Measurements from ENCODE around the gene C9orf85.

DNA sequence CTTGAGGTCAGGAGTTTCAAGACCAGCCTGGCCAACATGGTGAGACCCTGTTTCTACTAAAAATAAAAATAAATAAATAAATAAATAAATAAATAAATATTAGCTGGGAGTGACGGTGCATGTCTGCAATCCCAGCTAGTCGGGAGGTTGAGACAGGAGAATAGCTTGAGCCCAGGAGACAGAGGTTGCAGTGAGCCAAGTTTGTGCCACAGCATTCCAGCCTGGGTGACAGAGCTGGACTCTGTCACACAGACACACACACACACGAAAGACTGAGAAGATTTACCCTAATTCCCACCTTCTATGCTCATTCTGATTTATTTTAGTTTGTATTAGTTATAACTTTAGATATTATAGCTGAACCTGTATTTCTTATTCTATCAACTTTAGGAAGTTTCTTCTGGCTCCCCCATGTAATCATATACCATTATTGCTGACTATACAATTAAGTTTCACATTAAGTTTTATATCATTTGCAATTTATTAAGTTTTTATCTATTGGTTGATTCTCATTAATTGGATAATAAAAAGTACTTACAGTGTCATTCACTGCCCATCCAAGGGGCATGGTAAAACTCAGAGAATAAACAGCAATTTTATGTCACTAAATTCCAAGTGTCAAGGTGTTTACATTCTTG is 21.3 kb upstream of the C9orf85 start:
- TF ChIP-seq, protein P1, sequence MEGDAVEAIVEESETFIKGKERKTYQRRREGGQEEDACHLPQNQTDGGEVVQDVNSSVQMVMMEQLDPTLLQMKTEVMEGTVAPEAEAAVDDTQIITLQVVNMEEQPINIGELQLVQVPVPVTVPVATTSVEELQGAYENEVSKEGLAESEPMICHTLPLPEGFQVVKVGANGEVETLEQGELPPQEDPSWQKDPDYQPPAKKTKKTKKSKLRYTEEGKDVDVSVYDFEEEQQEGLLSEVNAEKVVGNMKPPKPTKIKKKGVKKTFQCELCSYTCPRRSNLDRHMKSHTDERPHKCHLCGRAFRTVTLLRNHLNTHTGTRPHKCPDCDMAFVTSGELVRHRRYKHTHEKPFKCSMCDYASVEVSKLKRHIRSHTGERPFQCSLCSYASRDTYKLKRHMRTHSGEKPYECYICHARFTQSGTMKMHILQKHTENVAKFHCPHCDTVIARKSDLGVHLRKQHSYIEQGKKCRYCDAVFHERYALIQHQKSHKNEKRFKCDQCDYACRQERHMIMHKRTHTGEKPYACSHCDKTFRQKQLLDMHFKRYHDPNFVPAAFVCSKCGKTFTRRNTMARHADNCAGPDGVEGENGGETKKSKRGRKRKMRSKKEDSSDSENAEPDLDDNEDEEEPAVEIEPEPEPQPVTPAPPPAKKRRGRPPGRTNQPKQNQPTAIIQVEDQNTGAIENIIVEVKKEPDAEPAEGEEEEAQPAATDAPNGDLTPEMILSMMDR (IDR thresholded peaks at IDR 0.05): no peak
- TF ChIP-seq POLR2A (IDR thresholded peaks at IDR 0.05) (no peak), POLR2AphosphoS5 (IDR thresholded peaks at IDR 0.05) (no peak)
